ENCODE data around the gene ACO2. TPM values are rescaled to one million over a fixed set of nuclear protein-coding genes. Genes with fewer than 3 reads are reported as not detected.

ACO2 gene
- total and polyA plus RNA-seq, 2 of the 13 experiments (the other 11 are each of a cell fraction or from before 2014, with no cell fraction given), result 19.2 to 45.6 TPM

GRCh38 chr22:41447435-41448188 lies 21.3 kb upstream of the ACO2 start:
- Histone ChIP-seq H3K4me2 (ENCODE audit: low read depth, low read length) (peak overlapping the region; percentile 91), H2AFZ (ENCODE audit: low read length) (no peak overlapping the region), H4K20me1 (ENCODE audit: insufficient read depth, low read length) (0 out of 2 replicates have a peak, but pooled peaks cover 2% of the 10 kb centered on the region), H3K27ac (ENCODE audit: extremely low read length, insufficient read depth, low read length) (peak overlapping the region; percentile 100), H3K9ac (ENCODE audit: insufficient read depth, low read depth, low read length) (peak overlapping the region; percentile 99), H3K36me3 (replicated peaks in 1 of 2; ENCODE audit: control insufficient read depth in 1 of 2, insufficient read depth in 2 of 2, low read length in 2 of 2) (peaks cover 2 to 4% of the 10 kb centered on the region in 2 experiments; a peak in 1 of 5 replicates), H3K4me1 (ENCODE audit: insufficient read depth, low read length) (peaks cover 22% of the 10 kb centered on the region), H3K27me3 (ENCODE audit: control insufficient read depth in 1 of 2, insufficient read depth in 2 of 2, low read length in 2 of 2) (no peaks in the 10 kb centered on the region; a peak in 1 of 5 replicates), H3K4me3 (replicated peaks in 1 of 3; ENCODE audit: insufficient read depth in 1 of 3, low read depth in 2 of 3, low read length in 3 of 3) (peak overlapping the region; percentile 89 to 97 (median 90)), H3K9me3 (ENCODE audit: low read length) (no peaks in the 10 kb centered on the region), H3K79me2 (ENCODE audit: insufficient read depth, low read length) (peaks cover 43% of the 10 kb centered on the region)
- CTCF ChIA-PET (ENCODE audit: low intra/inter-chr PET ratio, low total read pairs), result no interaction called here
- ATAC-seq, result peak; percentile 47
- FAIRE-seq, result no peak
- POLR2A ChIA-PET, result interaction anchor here (0.7 to 5.2 kb wide), 45 partner anchors 10 to 591 kb away, joined by 3 to 122 read pairs (median 4); partner anchors contain the start of genes ACO2, PHF5A, PMM1 and RANGAP1
- DNase-seq (ENCODE audit: low spot score), result peak; percentile 73
- 0% methylated on average over 22 of the region's 63 CpGs for WGBS (ENCODE audit: low lambda C conversion rate)
- no TSS peak for BruUV-seq (replicated peaks)
- intact Hi-C loops (cut with micrococcal nuclease; ENCODE audit: unreplicated experiment), result loop anchor here (1.0 to 10.0 kb wide), 2 partner anchors 22 to 163 kb away; partner anchors contain the start of genes ACO2 and RANGAP1
- in situ Hi-C loops (cut with HindIII; ENCODE audit: extremely low pct_ligation_motif_present, low pct_unique_long_range_greater_than_20kb), result no loop called here
- peak; percentile 19; the same call in 1 of the 2 replicates for TF ChIP-seq ZNF557 (CRISPR knock-in tag; IDR thresholded peaks at IDR 0.05)
- TF ChIP-seq POLR2G (IDR thresholded peaks at IDR 0.05; ENCODE audit: low read depth, low read length), result peak; percentile 53; the same call in 1 of the 2 replicates
- TF ChIP-seq ELK4 (CRISPR knock-in tag; IDR thresholded peaks at IDR 0.05; ENCODE audit: borderline replicate concordance), result 0 out of 2 replicates have a peak, but pooled peaks have one; percentile 42
- TF ChIP-seq ZHX2 (IDR thresholded peaks at IDR 0.05; ENCODE audit: low read depth), result no peak
- 0 out of 2 replicates have a peak, but pooled peaks have one; percentile 20 for TF ChIP-seq ZHX2 (CRISPR knock-in tag; IDR thresholded peaks at IDR 0.05; ENCODE audit: borderline replicate concordance)
- TF ChIP-seq ZNF343 (CRISPR knock-in tag; IDR thresholded peaks at IDR 0.05), result peak; percentile 85
- TF ChIP-seq ZBTB49 (CRISPR knock-in tag; IDR thresholded peaks at IDR 0.05; ENCODE audit: borderline replicate concordance), result 0 out of 2 replicates have a peak, but pooled peaks have one; percentile 3
- peak; percentile 60; the same call in 1 of the 2 replicates for TF ChIP-seq ZNF761 (CRISPR knock-in tag; conservative IDR thresholded peaks at IDR 0.05)
- no peak for TF ChIP-seq PPARG (CRISPR knock-in tag; conservative IDR thresholded peaks at IDR 0.05)

Data from HepG2 (cell line).